Rectal smooth muscle tissue (tissue), 1 donor: ENCODE results near the gene SUN1.

Source experiments
- H3K27ac ChIP-seq: one replicate; pipeline ENCODE4 v1.7.0; 2013; ENCODE audit warnings: low read depth, low read length, inconsistent platforms
- H3K27me3 ChIP-seq: one replicate; pipeline ENCODE4 v1.7.0; 2013; ENCODE audit warnings: low read length; ENCODE audit not compliant: control insufficient read depth, insufficient read depth
- H3K36me3 ChIP-seq: one replicate; pipeline ENCODE4 v1.7.0; 2013; ENCODE audit warnings: low read length; ENCODE audit not compliant: control insufficient read depth, insufficient read depth
- H3K4me1 ChIP-seq: one replicate; pipeline ENCODE4 v1.7.0; 2013; ENCODE audit warnings: low read length; ENCODE audit not compliant: control insufficient read depth, insufficient read depth
- H3K4me3 ChIP-seq: one replicate; pipeline ENCODE4 v1.7.0; 2013; ENCODE audit warnings: low read length
- H3K9ac ChIP-seq: one replicate; pipeline ENCODE4 v1.7.0; 2013; ENCODE audit warnings: low read length

Gene SUN1

GRCh38 chr7:877312-878232, 45.3 kb downstream of the SUN1 start:
- peaks cover 25% of the 10 kb centered on the region for H3K4me1 ChIP-seq
- H3K27ac ChIP-seq = peak overlapping the region; percentile 84
- H3K27me3 ChIP-seq = no peaks in the 10 kb centered on the region
- H3K36me3 ChIP-seq = peaks cover under 1% of the 10 kb centered on the region
- H3K9ac ChIP-seq = no peak overlapping the region
- H3K4me3 ChIP-seq = peak overlapping the region; percentile 88

- Histone ChIP-seq H3K27ac (no peak overlapping the region), H3K27me3 (no peaks in the 10 kb centered on the region), H3K4me1 (peaks cover 13% of the 10 kb centered on the region)
These were observed 46.8 kb downstream of the SUN1 start for GRCh38 chr7:879093-879492.

GRCh38 chr7:879706-880105, 47.4 kb downstream of the SUN1 start:
- Histone ChIP-seq H3K9ac (no peak overlapping the region), H3K4me3 (no peak overlapping the region), H3K36me3 (no peaks in the 10 kb centered on the region), H3K4me1 (peaks cover 9% of the 10 kb centered on the region), H3K27ac (no peak overlapping the region), H3K27me3 (no peaks in the 10 kb centered on the region)

More at GRCh38 chr7:879093-879492, 46.8 kb downstream of the SUN1 start:
- no peaks in the 10 kb centered on the region for H3K36me3 ChIP-seq
- no peak overlapping the region for H3K9ac ChIP-seq
- no peak overlapping the region for H3K4me3 ChIP-seq

- Histone ChIP-seq H3K4me1 (peaks cover 9% of the 10 kb centered on the region), H3K27me3 (no peaks in the 10 kb centered on the region), H3K27ac (no peak overlapping the region)
These were observed 48.2 kb downstream of the SUN1 start for GRCh38 chr7:880450-880849.

GRCh38 chr7:881441-882234, 49.4 kb downstream of the SUN1 start:
- H3K36me3 ChIP-seq = peaks cover 5% of the 10 kb centered on the region
- H3K27ac ChIP-seq = no peak overlapping the region
- H3K4me1 ChIP-seq = peaks cover 9% of the 10 kb centered on the region
- no peak overlapping the region for H3K4me3 ChIP-seq
- no peak overlapping the region for H3K9ac ChIP-seq
- no peaks in the 10 kb centered on the region for H3K27me3 ChIP-seq

More at GRCh38 chr7:880450-880849, 48.2 kb downstream of the SUN1 start:
- Histone ChIP-seq H3K36me3 (no peaks in the 10 kb centered on the region), H3K4me3 (no peak overlapping the region), H3K9ac (no peak overlapping the region)

- Histone ChIP-seq H3K27me3 (no peaks in the 10 kb centered on the region), H3K4me3 (no peak overlapping the region), H3K27ac (no peak overlapping the region), H3K36me3 (peaks cover 14% of the 10 kb centered on the region), H3K4me1 (peaks cover 9% of the 10 kb centered on the region), H3K9ac (no peak overlapping the region)
These were observed 50.2 kb downstream of the SUN1 start for GRCh38 chr7:882336-883035.

GRCh38 chr7:883055-884021, 51.1 kb downstream of the SUN1 start:
- no peaks in the 10 kb centered on the region for H3K27me3 ChIP-seq
- H3K36me3 ChIP-seq = peaks cover 22% of the 10 kb centered on the region
- no peak overlapping the region for H3K4me3 ChIP-seq
- H3K4me1 ChIP-seq = peaks cover 4% of the 10 kb centered on the region
- H3K9ac ChIP-seq = no peak overlapping the region
- H3K27ac ChIP-seq = no peak overlapping the region

- Histone ChIP-seq H3K36me3 (peaks cover 23% of the 10 kb centered on the region), H3K9ac (no peak overlapping the region), H3K27me3 (no peaks in the 10 kb centered on the region), H3K27ac (no peak overlapping the region), H3K4me3 (no peak overlapping the region), H3K4me1 (no peaks in the 10 kb centered on the region)
These were observed 52.1 kb downstream of the SUN1 start for GRCh38 chr7:884191-885003.

- Histone ChIP-seq H3K36me3 (peaks cover 23% of the 10 kb centered on the region), H3K27ac (no peak overlapping the region), H3K9ac (no peak overlapping the region), H3K27me3 (no peaks in the 10 kb centered on the region), H3K4me3 (no peak overlapping the region), H3K4me1 (no peaks in the 10 kb centered on the region)
These were observed 53.1 kb downstream of the SUN1 start for GRCh38 chr7:885261-885892.

- Histone ChIP-seq H3K4me1 (no peaks in the 10 kb centered on the region), H3K9ac (no peak overlapping the region), H3K4me3 (no peak overlapping the region), H3K27me3 (no peaks in the 10 kb centered on the region), H3K27ac (no peak overlapping the region), H3K36me3 (peaks cover 26% of the 10 kb centered on the region)
These were observed 53.8 kb downstream of the SUN1 start for GRCh38 chr7:885893-886625.
